ENCODE measurements around the gene B3GNT8.

B3GNT8 gene

DNA sequence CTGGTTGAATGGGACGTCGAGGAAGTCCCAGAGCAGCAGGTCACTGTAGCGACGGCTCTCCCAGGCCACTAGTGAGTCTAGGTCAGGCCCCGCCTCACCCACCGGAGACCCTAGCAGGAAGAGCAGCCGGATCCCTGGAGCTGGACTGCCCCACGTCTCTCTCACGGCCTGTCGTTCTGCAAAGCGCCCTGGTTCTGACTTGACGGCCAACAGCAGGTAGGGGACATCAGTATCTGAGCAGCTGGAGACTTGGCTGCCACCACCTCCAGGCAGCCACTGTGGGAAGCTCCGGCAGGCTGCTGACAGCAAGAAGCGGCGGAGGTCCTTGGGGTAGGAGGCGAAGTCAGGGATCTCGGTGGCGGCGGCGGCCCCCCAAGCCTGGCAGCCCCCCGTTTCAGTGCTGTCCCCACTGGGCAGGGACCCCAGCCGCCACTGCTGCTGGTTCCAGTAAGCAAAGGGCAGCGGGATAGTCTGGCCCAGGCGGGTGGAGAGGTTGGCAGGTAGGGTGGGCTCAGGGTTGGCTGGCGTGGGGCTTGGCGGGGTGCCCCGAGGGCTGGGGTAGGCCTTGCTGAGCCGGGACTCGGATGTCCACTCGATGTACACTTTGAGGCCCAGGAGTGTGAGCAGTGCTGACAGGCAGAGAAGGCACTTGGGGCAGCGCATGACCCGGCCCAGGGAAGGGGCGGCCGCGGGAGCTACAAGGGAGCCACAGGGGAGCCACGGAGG lies 895 bp downstream of the B3GNT8 start:
- TF ChIP-seq, protein P1, sequence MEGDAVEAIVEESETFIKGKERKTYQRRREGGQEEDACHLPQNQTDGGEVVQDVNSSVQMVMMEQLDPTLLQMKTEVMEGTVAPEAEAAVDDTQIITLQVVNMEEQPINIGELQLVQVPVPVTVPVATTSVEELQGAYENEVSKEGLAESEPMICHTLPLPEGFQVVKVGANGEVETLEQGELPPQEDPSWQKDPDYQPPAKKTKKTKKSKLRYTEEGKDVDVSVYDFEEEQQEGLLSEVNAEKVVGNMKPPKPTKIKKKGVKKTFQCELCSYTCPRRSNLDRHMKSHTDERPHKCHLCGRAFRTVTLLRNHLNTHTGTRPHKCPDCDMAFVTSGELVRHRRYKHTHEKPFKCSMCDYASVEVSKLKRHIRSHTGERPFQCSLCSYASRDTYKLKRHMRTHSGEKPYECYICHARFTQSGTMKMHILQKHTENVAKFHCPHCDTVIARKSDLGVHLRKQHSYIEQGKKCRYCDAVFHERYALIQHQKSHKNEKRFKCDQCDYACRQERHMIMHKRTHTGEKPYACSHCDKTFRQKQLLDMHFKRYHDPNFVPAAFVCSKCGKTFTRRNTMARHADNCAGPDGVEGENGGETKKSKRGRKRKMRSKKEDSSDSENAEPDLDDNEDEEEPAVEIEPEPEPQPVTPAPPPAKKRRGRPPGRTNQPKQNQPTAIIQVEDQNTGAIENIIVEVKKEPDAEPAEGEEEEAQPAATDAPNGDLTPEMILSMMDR (IDR thresholded peaks at IDR 0.05; ENCODE audit: insufficient read depth, missing control alignments): no peak
- FAIRE-seq (no peak), DNase-seq (ENCODE audit: insufficient read length, low spot score) (no peak)

DNA sequence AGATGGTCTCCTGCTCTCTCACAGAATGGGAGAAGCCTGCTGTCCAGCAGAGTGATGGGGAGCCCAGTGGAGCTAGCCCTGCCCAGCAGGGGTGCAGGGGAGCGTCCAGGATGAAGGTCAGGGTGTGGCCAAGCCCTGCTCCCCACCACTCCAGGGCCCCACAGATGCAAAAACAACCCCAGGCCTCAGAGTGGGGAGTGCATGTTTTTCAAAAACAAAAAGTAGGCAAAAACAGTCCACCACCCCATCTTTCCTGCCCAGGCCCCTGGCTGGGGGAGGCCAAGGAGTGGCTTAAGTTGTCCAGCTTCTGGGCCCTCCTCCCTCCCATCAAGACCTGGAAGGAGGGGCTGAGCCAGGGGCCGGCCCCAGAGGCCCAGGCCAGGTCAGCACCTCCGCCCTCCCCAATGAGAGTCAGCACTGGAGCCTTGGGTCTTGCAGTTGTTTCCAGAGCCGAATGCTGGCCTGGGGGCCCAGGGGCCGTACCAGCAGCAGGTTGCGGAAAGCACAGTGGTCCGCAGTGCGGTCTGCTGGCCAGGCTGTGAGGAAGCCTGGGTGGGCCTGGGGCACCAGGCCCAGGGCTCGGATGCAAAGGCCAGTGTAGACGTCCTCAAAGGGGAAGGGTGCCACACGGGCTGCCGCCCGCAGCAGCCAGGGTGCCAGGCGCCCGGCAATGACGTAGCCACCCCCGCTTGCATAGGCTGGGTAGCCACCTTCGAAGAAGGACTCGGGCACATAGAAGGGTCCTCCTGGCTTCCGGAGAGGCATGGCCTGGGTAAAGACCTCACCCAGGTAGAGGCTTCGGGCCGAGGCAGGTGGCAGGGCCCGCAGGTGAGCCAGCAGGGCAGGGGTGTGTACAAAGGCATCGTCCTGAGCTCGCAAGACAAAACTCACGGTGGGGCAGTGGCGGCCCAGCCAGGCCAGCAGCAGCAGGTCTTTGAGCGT lies 1.7 kb downstream of the B3GNT8 start:
- DNase-seq (ENCODE audit: insufficient read length, low spot score) (no peak), FAIRE-seq (no peak)
- TF ChIP-seq, protein P1 (IDR thresholded peaks at IDR 0.05; ENCODE audit: insufficient read depth, missing control alignments): no peak

DNA sequence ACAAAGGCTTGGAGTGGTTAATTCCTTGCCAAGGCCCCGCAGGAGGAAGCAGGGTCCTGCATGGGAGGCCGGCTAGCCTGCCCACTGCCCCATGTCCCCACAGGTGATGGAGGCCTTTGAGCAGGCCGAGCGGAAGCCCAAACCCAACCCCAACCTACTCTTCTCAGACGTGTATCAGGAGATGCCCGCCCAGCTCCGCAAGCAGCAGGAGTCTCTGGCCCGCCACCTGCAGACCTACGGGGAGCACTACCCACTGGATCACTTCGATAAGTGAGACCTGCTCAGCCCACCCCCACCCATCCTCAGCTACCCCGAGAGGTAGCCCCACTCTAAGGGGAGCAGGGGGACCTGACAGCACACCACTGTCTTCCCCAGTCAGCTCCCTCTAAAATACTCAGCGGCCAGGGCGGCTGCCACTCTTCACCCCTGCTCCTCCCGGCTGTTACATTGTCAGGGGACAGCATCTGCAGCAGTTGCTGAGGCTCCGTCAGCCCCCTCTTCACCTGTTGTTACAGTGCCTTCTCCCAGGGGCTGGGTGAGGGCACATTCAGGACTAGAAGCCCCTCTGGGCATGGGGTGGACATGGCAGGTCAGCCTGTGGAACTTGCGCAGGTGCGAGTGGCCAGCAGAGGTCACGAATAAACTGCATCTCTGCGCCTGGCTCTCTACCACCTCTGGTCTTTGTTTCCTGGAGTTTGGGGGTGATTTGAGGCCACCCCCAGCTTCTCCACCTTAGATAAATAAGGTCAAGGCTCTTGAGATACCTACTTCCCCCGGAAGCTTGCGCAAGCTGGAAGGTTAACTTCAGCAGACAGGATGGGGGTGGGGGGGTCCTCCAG lies 2.6 kb downstream of the B3GNT8 start:
- FAIRE-seq: no peak
- DNase-seq (ENCODE audit: insufficient read length, low spot score): no peak
- TF ChIP-seq, protein P1 (IDR thresholded peaks at IDR 0.05; ENCODE audit: insufficient read depth, missing control alignments): no peak

DNA sequence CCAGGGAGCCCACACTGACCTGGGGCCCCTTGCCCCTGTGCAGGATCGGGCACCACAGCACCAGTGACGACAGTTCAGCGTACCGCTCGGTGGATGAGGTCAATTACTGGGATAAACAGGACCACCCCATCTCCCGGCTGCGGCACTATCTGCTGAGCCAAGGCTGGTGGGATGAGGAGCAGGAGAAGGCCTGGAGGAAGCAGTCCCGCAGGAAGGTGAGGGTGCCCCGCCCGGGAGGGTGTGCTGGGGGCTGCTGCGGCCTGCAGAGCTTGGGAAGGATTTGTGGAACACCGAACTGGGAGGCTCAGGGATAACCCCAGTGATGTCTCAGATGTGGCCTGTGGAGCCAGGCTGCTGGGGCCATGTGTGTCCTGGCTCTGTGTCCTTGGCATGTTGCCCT lies 4.2 kb downstream of the B3GNT8 start:
- TF ChIP-seq, protein P1 (IDR thresholded peaks at IDR 0.05; ENCODE audit: insufficient read depth, missing control alignments): no peak
- DNase-seq (ENCODE audit: insufficient read length, low spot score): no peak
- no peak for FAIRE-seq

DNA sequence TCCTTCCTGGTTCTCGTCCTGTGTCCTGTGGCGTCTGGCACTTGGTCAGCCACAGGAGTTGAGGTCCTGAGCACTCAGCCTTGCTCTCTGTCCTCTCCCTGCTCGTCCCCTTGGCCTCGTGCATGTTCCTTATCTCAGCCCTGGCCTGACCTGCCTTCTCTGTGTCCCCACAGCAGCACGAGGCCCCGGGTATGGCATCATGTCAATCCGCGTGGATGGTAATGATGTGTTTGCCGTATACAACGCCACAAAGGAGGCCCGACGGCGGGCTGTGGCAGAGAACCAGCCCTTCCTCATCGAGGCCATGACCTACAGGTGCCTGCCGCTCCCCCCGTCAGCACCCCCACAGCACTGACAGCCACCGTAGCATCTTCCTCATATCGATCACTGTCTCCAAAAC lies 4.7 kb downstream of the B3GNT8 start:
- no peak for FAIRE-seq
- TF ChIP-seq, protein P1 (IDR thresholded peaks at IDR 0.05; ENCODE audit: insufficient read depth, missing control alignments): no peak
- no peak for DNase-seq (ENCODE audit: insufficient read length, low spot score)

GRCh38 chr19:41421973-41422372 lies 5.2 kb downstream of the B3GNT8 start:
- FAIRE-seq: no peak
- TF ChIP-seq, protein P1 (IDR thresholded peaks at IDR 0.05; ENCODE audit: insufficient read depth, missing control alignments): no peak
- DNase-seq (ENCODE audit: insufficient read length, low spot score): no peak

Measured in D721Med (cell line).